Measurements from ENCODE around the gene TIMM17B. TPM values are rescaled to one million over a fixed set of nuclear protein-coding genes. Genes with fewer than 3 reads are reported as not detected.
A peak's percentile ranks its signal among the peaks of the same experiment; 100 is the strongest.
"Not testable (repeated sequence)": the region's sequence is repeated elsewhere in the genome, so short reads cannot be mapped to it uniquely, and the experiment has no call there.

The TIMM17B gene
- total RNA-seq, 1 donor from 2014 or later = 79.7 TPM

DNA sequence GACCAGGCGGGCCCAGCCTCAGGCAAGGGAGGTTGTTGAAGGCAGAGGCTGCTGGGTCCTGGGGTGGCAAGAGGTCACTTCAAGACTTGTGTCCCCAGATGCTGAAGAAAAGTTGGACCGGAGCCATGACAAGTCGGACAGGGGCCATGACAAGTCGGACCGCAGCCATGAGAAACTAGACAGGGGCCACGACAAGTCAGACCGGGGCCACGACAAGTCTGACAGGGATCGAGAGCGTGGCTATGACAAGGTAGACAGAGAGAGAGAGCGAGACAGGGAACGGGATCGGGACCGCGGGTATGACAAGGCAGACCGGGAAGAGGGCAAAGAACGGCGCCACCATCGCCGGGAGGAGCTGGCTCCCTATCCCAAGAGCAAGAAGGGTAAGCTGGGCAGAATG lies 4.6 kb upstream of the TIMM17B start:
- DNase-seq (no peak), ATAC-seq (ENCODE audit: poor library complexity) (no peak)
- intact Hi-C loops (cut with DNase I) = no loop called here

DNA sequence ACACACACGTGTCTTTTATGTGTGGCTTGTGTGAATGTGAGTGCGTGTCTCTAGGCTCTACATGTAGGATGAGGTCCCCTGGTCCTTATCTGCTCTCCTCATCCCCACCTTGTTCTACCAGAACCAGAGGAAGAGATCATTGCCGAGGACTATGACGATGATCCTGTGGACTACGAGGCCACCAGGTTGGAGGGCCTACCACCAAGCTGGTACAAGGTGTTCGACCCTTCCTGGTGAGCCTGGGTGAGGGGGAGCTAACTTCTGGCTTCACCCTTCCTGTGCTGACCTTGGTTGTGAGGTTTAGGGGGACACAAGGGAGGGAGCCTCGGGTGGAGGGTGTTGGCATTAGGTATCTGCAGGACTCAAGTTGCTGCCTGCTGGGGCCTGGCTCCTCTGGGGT lies 3.5 kb upstream of the TIMM17B start:
- no peak for DNase-seq
- ATAC-seq (ENCODE audit: poor library complexity) = no peak
- intact Hi-C loops (cut with DNase I) = no loop called here

DNA sequence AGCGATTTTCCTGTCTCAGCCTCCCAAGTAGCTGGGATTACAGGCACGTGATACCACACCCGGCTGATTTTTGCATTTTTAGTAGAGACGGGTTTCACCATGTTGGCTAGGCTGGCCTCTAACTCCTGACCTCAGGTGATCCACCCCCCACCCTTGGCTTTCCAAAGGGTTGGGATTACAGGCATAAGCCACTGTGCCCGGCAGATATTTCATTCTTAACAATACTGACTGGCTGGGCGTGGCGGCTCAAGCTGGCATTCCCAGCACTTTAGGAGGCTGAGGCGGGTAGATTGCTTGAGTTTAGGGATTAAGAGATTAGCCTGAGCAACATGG lies 1.5 kb upstream of the TIMM17B start:
- intact Hi-C loops (cut with DNase I) = loop anchor here (10.0 kb wide), 1 partner anchor 94 kb away; the partner anchor contains the start of gene HDAC6
- ATAC-seq (ENCODE audit: poor library complexity) = no peak
- DNase-seq = no peak

DNA sequence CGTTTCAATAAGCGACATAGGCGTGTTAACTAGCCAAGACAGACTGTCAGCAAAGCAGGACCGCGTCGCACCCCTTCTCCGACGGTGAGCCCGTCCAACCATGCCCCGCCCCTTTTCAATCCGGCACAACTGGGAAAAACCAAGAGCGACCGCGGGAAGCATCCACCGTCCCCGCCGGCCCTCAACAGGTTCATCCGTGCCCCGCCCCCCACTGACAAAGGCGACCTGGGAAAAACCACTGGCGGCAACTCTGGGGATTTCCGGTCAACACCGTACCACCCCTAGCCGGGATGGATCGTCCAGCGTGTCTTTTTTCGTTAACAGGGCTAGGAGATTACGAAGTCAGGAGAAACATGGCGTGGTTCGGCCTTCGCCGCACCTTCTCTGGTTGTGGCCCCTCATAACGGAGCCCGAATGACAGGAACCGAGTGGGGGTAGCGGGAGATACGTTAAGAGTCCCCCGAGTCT lies 377 bp downstream of the TIMM17B start:
- DNase-seq = peak; percentile 76
- intact Hi-C loops (cut with DNase I) = loop anchor here (10.0 kb wide), 1 partner anchor 92 kb away; the partner anchor contains the start of gene HDAC6
- ATAC-seq (ENCODE audit: poor library complexity) = peak; percentile 69

DNA sequence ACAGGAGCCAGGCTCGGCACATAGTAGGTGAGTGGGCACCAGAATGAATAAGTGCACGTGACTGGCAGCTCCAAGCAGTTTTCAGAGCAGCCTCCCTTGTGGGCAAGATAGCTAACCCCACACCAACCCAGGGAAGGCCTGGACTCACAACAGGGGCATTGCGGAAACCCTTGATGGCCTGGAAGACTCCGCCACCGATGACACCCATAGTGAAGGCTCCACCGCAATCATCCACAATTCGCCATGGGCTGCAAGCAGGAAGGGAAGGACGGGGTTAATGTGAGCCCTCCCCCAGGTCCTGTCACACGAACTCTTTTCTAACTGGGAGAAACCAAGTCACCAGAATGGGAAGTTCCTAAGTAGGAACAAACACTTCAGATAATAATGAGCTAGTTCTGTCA lies 957 bp downstream of the TIMM17B start:
- DNase-seq = no peak
- no peak for ATAC-seq (ENCODE audit: poor library complexity)
- intact Hi-C loops (cut with DNase I) = loop anchor here (10.0 kb wide), 1 partner anchor 92 kb away; the partner anchor contains the start of gene HDAC6

DNA sequence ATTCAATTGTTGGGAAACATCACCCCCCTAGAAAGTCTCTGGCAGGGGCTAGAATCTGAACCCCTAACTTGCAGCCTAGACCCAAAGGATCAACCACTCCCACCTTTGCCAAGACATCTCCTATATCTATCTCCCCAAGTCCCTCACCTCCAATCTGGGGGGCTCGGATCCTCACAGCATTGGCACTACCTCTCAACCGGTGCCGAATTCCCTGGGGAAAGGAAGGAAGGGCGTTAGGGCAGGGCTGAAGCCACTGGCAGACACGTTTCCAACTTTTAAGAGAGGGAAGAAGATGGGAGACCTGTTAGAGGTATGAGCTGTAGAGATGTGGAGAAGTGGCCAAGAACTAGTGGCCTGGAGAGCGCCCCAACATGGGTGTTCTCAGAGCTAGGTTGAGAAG lies 2.7 kb downstream of the TIMM17B start:
- DNase-seq = no peak
- intact Hi-C loops (cut with DNase I) = loop anchor here (10.0 kb wide), 1 partner anchor 90 kb away; the partner anchor contains the start of gene HDAC6
- ATAC-seq (ENCODE audit: poor library complexity) = no peak

DNA sequence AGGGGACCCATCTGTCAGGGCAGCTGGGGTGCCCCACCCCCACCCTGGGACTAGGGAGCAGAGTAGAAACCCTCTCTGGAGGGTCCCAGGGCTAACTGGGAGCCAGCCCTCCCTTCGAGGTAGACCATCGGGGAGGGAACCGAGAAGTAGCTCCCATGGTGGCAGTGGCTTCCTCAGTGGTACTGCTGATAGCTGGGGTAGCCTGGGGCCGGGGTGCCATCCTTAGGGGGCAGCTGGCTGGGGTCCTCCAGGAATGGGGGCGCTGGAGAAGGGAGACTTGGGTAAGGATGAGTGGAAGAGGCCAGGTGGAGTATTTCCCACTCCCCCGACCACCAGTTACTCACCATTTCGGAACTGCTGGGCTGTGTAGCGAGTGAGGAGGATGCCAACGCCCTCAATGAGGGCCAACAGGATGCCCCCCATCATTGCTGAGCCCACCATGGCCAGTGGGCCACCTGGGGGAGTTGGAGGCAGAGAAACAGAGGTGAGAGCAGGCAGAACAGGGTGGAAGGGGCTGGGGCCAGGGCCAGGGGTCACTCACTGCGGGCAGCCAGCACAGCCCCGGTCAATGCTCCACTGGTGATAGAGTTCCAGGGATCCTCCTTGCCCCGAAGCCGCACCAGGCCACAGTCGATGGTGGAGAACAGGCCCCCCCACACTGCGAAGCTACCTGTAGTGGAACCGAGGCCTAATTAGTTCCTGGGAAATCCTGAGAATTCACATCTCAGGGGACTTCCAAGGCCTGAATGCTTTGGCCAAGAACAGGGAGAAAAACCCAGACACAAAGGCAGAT lies 3.8 kb downstream of the TIMM17B start:
- intact Hi-C loops (cut with DNase I) = loop anchor here (10.0 kb wide), 1 partner anchor 89 kb away; the partner anchor contains the start of gene HDAC6
- ATAC-seq (ENCODE audit: poor library complexity) (no peak), DNase-seq (no peak)

DNA sequence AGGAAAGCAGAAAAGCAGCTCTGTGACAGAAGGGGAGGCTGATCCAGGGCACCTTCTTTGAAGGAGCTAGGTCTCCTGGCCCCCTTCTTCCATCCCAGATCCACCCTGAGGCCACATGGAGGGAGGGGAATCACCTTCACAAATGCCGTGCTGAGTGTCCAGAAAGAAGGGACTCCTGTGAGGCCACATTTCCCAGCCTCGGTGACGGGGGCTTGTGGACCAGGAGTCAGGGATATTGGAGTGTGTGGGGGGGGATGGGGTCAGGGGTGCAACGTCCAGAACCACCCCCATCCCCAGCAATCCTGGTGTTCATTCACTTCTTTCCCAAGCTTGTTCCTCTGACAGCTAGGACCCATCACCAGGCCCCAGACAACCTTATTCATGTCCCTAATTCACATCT lies 4.7 kb downstream of the TIMM17B start:
- DNase-seq (no peak), ATAC-seq (ENCODE audit: poor library complexity) (no peak)
- intact Hi-C loops (cut with DNase I) = loop anchor here (10.0 kb wide), 1 partner anchor 88 kb away; the partner anchor contains the start of gene HDAC6

DNA sequence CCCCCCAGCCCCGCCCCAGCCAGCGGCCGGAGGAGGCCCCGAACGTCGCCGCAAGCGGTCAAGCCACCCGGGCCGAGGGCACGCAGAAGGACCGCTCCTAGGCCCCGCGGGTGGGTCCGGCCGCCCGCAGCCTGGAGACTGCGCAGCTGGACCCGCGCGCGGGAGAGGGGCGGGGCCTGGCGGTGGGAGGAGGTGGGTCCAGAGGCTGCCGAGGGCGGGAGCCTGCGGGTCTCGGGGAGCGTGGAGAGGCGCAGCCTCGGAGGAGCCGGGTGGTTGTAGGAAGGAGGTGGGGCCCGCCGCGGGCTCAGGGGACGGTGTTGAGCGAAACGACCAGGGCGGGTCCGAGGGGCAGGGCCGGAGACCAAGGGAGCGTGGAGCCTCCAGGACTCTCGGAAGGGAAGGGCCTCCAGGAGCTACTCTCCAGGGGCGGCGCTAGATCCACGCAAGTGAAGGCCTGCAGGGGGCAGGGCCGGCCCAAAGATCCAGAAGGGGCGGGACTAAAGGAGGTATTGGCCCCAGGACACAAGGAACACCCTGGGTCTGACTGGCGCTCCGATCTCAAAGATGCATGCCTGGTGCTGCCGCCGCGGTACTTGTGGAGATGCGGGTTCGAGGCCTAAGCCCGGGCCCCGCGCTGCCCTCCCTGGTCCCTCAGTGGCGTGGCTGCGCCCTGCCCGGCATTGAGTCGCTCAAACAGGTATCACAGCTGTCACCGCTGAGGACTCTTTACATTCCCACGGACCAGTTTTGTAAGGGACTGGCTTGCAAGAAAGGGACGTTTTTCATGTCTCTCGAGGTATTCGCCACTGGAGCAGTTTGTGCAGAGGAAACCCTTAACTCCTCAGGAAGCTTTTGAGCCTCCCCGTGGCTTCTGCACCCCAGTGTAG lies 5.9 kb downstream of the TIMM17B start:
- peak; percentile 91 for DNase-seq
- intact Hi-C loops (cut with DNase I) = loop anchor here (10.0 kb wide), 1 partner anchor 87 kb away; the partner anchor contains the start of gene HDAC6
- peak; percentile 97 for ATAC-seq (ENCODE audit: poor library complexity)

DNA sequence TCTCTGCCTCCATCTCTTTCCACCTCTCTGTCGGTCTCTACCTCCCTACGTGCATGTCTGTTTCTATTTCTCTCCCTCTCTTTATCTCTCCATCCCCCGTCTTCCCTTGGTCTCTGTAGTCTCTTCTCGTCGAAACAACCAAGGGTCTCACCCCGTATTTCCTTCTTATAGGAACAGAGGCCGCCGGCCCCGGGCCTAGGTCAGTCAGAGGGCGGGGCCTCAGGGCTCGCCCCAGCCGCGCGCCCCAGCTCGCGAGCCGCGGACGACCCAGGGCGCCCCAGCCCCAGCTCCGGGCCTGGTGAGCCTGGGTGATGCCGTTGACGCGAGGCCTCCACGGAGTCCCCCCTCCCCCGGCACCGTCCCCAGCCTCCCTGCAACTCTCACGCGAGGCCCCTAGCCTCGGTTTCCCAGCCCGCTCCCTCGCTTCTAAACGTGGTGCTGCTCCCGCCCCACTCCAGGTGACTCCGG lies 6.6 kb downstream of the TIMM17B start:
- intact Hi-C loops (cut with DNase I) = loop anchor here (10.0 kb wide), 1 partner anchor 86 kb away; the partner anchor contains the start of gene HDAC6
- ATAC-seq (ENCODE audit: poor library complexity) (peak; percentile 65), DNase-seq (peak; percentile 49)

DNA sequence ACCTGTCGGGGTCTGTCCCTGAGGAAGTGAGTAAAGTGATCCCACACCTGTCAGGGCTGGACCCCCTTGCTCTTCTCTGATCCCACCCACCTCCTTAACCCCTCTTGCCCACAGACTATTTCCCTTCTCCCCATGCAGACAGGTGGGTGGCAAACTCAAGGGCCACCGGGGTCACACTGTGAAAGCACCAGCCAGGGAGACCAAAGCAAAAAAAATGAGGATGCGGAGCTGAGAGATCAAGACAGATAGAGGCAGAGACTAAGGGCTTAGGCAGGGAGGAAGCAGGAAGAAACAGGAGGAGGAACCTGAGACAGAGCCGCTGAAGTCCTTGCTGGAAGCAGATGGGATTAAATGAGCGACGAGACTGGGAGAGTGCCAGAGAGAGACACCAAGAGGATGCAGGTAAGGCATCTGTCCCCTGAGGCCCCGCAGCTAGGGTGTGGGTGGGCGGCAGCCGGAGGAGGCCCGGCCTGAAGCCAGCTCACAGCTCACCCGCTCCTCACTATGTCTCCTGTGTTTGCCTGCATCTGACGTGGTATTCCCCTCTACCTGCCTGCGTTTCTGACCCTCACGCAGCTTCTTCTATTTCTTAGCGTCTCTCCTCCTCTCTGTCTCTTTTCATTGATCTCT lies 7.2 kb downstream of the TIMM17B start:
- intact Hi-C loops (cut with DNase I) = loop anchor here (10.0 kb wide), 1 partner anchor 86 kb away; the partner anchor contains the start of gene HDAC6
- no peak for ATAC-seq (ENCODE audit: poor library complexity)
- no peak for DNase-seq

DNA sequence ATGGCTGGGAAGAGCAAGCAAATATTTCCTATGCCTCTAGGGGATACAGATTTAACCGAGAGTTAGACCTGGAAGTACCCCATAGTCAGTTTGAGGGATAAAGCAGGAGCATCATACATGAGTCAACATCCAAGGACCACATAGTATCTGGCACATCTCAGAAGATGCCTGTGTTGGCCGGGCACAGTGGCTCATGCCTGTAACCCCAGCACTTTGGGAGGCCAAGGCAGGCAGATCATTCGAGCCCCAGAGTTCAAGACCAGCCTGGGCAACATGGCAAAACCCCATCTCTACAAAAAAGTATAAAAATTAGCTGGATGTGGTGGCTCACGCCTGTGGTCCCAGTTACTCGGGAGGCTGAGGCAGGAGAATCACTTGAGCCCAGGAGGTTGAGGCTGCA lies 11.0 kb downstream of the TIMM17B start:
- DNase-seq; intact Hi-C loops (cut with DNase I); ATAC-seq (ENCODE audit: poor library complexity): not testable (repeated sequence)

DNA sequence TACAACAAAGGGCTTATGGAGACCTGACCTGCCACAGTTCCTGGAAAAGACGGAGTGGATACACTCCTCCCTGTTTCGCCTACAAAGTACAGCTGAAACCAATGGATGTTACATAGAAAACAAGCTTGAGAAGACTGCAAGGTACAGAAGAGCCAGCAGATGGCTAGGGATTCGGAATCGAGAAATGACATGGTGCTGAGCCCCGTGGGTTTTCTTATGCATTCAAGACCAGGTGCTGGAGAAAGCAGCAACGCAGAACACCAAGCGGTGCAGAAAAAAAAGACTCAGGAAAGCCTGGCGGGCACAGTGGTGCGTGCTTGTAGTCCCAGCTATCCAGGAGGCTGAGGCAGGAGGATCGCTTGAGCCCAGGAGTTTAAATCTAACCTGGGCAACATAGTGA lies 13.8 kb downstream of the TIMM17B start:
- intact Hi-C loops (cut with DNase I) = no loop called here
- DNase-seq (no peak), ATAC-seq (ENCODE audit: poor library complexity) (no peak)

DNA sequence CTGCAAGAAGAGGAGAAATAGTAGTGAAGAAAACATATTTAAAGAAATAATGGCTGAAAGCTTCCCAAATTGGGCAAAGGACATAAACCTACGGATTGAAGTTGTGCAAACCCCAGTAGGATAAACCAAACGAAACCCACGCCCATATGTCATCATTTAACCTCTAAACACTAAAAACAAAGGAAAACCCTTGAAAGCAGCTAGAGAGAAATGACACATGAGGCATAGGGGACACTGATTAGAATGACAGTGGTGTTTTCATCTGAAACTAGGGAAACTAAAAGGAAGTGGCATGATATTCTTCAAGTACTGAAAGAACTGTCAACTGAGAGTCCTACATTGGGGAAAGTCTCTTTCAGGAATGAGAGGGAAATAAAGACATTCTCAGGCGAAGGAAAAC lies 20.6 kb downstream of the TIMM17B start:
- ATAC-seq (ENCODE audit: poor library complexity); intact Hi-C loops (cut with DNase I); DNase-seq: not testable (repeated sequence)

DNA sequence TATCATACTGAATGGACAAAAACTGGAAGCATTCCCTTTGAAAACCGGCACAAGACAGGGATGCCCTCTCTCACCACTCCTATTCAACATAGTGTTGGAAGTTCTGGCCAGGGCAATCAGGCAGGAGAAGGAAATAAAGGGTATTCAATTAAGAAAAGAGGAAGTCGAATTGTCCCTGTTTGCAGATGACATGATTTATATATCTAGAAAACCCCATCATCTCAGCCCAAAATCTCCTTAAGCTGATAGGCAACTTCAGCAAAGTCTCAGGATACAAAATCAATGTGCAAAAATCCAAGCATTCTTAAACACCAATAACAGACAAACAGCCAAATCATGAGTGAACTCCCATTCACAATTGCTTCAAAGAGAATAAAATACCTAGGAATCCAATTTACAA lies 25.6 kb downstream of the TIMM17B start:
- intact Hi-C loops (cut with DNase I); DNase-seq; ATAC-seq (ENCODE audit: poor library complexity): not testable (repeated sequence)

DNA sequence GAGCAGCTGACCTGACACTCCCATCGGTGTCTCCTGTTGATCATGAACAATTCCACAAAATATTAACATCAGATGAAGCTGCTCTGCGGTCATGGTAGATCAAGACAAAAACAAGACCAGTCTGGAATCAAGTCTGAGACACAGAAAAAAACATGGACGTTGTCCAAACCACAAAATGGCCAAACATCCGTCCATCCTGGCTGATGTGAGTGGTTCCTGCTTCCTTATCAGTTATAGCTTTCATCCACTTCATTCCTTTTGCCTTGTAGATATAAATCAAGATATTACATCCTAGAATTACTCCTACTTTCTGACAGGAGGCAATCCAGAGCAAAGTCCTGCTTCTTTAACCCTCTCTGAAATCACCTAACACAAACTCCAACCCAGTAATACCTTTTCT lies 33.4 kb downstream of the TIMM17B start:
- intact Hi-C loops (cut with DNase I) = no loop called here
- ATAC-seq (ENCODE audit: poor library complexity) (no peak), DNase-seq (no peak)

DNA sequence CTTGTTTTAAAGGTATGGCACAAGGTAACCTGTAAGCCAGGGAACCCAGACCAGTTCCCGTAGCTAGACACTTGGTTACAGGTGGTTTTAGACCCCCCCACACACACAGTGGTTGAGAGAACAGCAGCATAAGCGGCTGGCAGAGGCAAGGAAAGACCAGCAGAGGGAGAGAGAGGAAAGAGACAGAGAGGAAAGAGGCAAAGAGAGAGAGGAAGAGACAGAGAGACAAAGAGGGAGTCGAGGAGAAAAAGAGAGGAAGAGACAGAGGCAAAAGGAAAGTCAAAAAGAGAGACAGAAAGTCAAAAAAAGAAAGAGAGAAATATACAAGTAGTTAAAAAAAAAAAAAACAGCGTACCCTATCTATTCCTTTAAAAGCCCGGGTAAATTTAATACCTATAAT lies 42.7 kb downstream of the TIMM17B start:
- ATAC-seq (ENCODE audit: poor library complexity) (no peak), DNase-seq (no peak)
- intact Hi-C loops (cut with DNase I) = no loop called here

DNA sequence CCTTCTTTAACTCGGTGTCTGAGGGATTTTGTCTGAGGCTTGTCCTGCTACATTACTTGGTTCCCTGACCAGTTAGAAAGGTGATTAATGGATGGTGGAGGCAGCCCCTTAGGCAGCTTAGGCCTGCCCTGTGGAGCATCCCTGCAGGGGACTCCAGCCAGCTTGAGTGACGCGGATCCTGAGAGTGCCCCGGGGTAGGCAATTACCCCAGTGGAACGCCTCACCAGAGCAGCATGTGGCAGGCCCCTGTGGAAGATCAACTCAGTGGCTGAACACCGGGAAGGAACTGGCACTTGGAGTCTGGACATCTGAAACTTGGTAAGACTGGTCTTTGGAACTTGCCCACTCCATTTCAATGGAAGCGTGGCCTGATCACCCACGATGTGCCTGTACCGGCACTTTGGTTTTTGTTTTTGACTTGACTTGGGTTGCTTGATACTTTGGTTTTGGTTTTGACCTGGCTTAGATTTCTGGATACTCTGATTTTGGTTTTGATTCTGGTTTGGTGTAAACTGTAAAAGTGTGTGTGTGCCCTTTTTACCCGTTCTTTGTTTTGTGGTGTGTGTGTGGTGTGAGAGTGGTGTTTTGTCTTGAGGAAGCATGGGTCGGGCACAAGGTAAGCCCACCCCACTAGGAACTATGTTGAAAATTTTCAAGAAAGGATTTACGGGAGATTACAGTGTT lies 43.3 kb downstream of the TIMM17B start:
- ATAC-seq (ENCODE audit: poor library complexity); intact Hi-C loops (cut with DNase I): not testable (repeated sequence)

More for the DNA sequence above, 43.3 kb downstream of the TIMM17B start:
- DNase-seq = not testable (repeated sequence)

Measured in Right ventricle myocardium superior (tissue), 1 donor.